Measurements from ENCODE around the gene ENPP1.

DNA sequence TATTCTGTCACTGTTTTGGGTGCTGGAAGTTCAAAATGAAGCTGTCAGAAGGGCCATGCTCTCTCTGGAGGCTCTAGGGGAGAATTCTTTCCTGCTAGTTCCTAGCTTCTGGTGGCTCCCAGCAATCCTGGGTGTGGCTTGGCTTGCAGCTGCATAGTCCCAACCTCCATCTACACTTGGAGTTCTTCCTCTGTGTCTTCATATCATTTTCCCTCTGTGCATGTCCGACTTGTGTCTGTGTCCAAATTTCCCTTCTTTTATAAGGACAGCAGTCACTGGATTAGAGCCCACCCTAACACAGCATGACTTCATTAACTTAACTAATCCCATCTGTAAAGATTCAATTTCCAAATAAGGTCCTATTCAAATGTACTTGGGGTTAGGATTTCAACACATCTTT is 23.3 kb upstream of the ENPP1 start:
- TF ChIP-seq, protein P1, sequence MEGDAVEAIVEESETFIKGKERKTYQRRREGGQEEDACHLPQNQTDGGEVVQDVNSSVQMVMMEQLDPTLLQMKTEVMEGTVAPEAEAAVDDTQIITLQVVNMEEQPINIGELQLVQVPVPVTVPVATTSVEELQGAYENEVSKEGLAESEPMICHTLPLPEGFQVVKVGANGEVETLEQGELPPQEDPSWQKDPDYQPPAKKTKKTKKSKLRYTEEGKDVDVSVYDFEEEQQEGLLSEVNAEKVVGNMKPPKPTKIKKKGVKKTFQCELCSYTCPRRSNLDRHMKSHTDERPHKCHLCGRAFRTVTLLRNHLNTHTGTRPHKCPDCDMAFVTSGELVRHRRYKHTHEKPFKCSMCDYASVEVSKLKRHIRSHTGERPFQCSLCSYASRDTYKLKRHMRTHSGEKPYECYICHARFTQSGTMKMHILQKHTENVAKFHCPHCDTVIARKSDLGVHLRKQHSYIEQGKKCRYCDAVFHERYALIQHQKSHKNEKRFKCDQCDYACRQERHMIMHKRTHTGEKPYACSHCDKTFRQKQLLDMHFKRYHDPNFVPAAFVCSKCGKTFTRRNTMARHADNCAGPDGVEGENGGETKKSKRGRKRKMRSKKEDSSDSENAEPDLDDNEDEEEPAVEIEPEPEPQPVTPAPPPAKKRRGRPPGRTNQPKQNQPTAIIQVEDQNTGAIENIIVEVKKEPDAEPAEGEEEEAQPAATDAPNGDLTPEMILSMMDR (IDR thresholded peaks at IDR 0.05; ENCODE audit: low read depth, low read length, poor library complexity, severe bottlenecking), result no peak
- TF ChIP-seq EZH2phosphoT487 (IDR thresholded peaks at IDR 0.05; ENCODE audit: borderline replicate concordance, low read length), result no peak

All from DOHH2 (cell line).